OCI-M2 (cell line): ENCODE results near the gene HNF1B.
"Not testable (repeated sequence)": the region's sequence is repeated elsewhere in the genome, so short reads cannot be mapped to it uniquely, and the experiment has no call there.

ENCODE experiments used
- DNase-seq: peaks from one replicate; lab custom pipeline; 2025; ENCODE audit not compliant: unreplicated experiment; lab: John Stamatoyannopoulos, UW

Gene HNF1B

GRCh38 chr17:37744961-37745800 is at the start of gene HNF1B:
TSS of gene HNF1B (minus strand) at chr17:37745059. CDS start at chr17:37744884, 175 bp downstream.
- no peak for DNase-seq

DNA sequence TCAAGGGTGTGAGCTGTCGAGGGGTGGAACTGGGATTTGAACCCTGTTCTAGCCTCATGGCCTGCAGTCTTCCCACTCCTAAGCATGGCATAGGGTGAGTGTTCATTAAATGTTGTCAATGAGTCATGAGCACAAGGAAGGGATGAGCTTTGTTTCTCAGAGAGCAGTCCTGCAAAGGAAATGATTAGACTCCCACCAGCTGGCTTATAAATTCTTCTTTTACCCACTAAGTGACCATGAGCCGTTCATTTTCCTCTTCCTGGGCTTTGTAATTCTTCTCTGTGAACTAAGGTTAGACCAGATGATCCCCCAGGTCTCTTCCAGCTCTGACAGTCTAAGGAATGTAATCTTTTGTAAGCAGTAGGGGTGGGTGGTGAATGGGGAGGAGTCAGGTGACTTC is 47.9 kb upstream of the HNF1B start:
- no peak for DNase-seq

DNA sequence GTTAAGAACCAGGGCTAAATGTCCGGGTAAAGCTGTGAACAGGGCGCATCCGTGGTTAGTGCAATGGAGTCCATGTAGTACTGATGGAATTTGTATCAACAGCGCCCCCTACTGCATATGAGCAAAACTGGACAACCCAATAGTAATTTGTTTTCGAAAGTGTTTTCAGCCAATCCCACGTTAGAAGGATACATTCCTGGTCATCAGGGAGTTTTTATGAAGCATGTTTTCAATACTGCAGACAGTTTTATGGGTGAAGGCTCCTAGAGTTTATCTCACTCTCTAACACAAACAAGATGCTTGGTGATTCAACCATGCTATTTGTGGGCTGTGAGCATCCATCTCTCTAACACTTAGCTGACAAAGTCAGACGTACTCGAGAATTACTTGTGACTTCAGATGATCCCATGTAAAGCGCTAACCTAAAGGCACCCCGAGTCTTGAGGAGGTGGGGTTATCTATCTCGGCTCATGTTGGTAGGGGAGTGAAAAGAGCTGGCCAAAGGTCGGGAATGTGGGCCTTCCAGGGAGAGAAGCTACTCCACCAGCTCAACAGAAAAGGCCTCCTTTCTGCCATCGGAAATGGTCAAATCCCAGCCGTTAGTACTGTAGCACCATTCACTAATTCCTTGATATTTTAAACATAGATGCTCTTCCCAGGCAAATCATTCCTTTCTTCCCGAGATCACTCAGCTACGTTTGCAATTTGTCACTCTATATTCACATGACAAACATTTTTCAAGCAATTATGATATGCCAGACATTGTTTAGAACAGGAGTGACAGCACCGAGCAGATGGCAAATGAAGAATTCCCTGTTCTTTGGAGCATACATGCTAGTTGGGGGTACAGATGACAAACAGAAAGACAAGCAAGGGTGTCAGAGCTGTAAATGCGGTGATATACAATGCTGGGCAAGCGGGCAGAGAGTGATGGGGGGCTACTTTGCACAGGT is 46.9 kb upstream of the HNF1B start:
- DNase-seq, result no peak

GRCh38 chr17:37789771-37790541 is 45.1 kb upstream of the HNF1B start:
- DNase-seq, result no peak

GRCh38 chr17:37789021-37789565 is 44.2 kb upstream of the HNF1B start:
- DNase-seq, result no peak

DNA sequence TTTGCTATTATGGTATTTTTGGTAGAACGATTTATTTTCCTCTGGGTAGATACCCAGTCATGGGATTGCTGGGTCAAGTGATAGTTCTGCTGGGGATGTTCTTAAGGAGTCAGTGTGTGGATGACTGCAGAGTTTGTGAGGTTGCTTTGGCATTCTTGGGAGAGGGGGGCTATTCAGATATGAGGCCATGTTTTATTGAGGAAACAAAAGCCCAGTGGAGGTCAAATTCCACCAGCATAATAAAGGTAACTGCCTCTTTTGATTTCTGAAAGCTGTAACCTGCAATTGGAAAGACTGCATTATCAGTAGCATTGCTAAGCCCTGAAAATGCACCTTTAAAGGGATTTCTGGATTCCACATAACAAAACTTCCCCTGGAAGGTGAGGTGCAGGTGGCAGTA is 43.7 kb upstream of the HNF1B start:
- DNase-seq, result no peak

GRCh38 chr17:37787055-37787757 is 42.3 kb upstream of the HNF1B start:
- no peak for DNase-seq

GRCh38 chr17:37786481-37786880 is 41.6 kb upstream of the HNF1B start:
- DNase-seq, result no peak

DNA sequence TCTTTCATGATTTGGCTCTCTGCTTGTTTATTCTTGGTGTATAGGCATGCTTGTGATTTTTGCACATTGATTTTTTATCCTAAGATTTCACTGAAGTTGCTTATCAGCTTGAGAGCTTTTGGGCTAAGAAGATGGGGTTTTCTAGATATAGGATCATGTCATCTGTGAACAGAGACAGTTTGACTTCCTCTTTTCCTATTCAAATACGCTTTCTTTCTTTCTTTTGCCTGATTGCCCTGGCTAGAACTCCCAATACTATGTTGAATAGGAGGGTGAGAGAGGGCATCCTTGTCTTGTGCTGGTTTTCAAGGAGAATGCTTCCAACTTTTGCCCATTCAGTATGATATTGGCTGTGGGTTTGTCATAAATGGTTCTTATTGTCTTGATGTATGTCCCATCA is 37.6 kb upstream of the HNF1B start:
- DNase-seq, result not testable (repeated sequence)

DNA sequence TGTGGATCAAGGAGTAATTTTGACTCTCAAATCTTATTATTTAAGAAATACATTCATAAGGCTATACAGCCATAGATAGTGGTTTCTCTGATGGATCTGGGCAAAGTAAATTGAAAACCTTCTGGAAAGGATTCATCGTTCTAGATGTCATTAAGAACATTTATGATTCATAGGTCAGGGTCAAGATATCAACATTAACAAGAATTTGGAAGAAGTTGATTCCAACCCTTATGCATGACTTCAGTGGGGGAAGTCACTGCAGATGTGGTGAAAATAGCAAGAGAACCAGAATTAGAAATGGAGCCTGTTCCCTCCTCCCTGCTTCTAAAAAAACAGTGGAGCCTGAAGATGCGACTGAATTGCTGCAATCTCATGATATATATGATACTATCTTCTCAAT is 36.6 kb upstream of the HNF1B start:
- DNase-seq, result no peak

GRCh38 chr17:37779554-37779953 is 34.7 kb upstream of the HNF1B start:
- DNase-seq, result no peak

DNA sequence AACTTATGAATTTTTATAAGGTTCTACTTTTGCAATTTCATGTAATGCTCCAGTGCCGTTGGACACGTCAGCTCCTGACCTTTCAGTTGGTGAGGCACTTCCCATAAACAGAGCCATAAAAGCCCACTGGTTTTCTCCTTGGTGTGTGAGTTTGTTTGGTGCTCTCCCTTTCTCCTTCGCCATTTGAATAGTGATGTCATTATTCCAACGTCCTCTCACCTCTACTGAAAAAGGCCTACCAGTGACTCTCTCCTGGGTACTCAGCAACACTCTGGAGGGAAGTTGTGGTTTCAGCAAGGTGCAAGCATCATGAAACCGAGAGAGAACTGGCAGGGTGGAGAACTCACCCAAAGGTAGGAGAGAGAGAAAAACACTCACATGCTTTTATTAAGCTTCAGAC is 29.6 kb upstream of the HNF1B start:
- no peak for DNase-seq

DNA sequence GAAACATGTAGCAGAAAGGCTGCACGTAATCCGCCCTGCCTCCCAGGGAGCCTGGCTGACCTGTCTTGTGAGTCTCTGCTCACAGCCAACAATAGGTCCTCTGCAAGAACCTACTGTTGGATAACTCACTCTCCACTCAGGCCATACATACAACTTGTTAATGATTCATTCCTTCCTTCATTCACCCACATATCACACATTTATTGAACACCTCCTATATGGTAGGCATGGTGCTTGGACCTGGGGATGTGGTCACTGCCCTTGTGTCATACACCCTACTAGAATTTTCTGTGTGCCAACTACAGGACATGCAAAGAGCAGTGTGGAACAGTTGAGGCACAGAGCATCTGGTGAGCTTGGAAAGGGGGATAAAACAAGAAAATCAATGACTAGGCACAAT is 28.1 kb upstream of the HNF1B start:
- DNase-seq, result no peak

- DNase-seq, result no peak
Measured at GRCh38 chr17:37770631-37771518, 26.0 kb upstream of the HNF1B start.

DNA sequence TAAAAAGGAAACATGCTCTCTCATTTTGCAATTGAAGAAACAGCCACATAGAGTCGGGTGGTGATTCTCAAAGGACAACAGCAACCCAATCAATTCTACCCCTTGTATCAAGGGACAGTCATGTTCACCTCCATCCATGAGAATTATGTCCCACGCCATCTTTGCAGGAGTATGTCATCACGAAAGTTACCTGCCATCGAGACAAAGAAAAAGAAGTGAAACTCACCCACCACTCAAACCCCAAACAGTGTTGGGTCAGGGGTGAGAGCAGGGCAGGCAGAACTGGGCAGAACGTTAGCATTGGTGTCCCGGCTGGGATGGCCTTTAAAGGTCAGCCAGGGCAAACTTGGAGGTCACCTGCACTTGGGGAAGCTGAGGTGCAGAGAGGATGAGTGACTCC is 24.2 kb upstream of the HNF1B start:
- DNase-seq, result no peak

GRCh38 chr17:37768438-37768837 is 23.6 kb upstream of the HNF1B start:
- no peak for DNase-seq

GRCh38 chr17:37766971-37767370 is 22.1 kb upstream of the HNF1B start:
- DNase-seq, result no peak

DNA sequence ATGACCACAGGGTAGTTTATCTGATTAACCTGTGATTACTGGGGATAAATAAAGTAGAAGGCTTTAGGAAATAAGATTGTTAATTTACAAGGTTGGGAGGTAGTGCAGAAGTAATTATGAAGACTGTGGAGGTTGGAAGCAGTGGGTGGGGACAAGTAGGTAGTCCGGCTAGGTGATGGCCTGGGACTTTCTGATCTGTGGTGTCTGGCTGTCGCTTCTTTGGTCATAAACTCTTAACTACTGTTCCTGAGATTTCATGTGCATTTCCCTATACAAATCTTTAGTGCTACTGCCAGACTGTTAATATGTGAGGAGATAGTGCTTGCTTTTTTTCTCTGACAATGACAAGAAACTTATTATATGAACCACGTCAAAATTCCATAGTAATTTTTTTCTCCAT is 19.5 kb upstream of the HNF1B start:
- no peak for DNase-seq

GRCh38 chr17:37762666-37763065 is 17.8 kb upstream of the HNF1B start:
- no peak for DNase-seq
